Right lobe of liver (tissue), 4 donors: ENCODE results near the gene MAML2.

ENCODE experiments used
- POLR2A ChIP-seq: fragments of 450-650 bp; IDR thresholded peaks from one replicate; pipeline ENCODE4 v1.6.1; 2017; ENCODE audit warnings: antibody characterized with exemption, mild to moderate bottlenecking
- TF ChIP-seq, protein P1 (sequence below), 4 donors: fragments of 200-600 bp in 3 of 4; fragments of 450-650 bp in 1 of 4; IDR thresholded peaks; one replicate each; pipeline versions ENCODE4 v1.5.1 to v1.8.0; 2016 to 2022; ENCODE audit warnings: antibody characterized with exemption in 4 of 4, mild to moderate bottlenecking in 2 of 4
- donor health status: DM: no; HTN: no; CAD: no.
- donor health status: DM: no; HTN: no; CAD: no.
- donor health status: DM: no; HTN: yes; CAD: no.

DNA sequence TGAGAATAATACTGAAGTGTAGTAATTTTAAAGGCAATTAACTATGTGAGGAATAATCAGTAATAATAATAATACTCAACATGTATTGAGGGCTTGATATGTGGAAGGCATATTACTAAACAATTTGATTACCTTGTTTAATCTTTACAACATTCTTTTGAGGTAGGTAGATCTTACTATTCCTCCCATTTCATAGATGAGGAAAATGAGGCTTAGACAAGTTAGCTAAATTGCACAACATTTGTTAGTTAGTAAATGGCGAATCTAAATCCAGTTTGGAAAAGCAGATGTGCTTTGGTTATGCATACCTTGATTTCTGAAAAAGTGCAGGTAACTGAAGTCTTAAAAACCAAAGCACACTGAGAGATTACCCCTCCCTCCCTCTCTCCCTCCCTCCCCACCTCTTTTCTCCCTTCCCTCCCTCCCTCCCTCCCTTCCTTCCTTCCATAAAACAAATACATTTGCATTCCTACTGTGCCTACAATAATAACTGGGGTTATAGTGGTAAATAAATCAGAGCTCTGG lies 326.0 kb downstream of the MAML2 start:
- TF ChIP-seq, protein P1, sequence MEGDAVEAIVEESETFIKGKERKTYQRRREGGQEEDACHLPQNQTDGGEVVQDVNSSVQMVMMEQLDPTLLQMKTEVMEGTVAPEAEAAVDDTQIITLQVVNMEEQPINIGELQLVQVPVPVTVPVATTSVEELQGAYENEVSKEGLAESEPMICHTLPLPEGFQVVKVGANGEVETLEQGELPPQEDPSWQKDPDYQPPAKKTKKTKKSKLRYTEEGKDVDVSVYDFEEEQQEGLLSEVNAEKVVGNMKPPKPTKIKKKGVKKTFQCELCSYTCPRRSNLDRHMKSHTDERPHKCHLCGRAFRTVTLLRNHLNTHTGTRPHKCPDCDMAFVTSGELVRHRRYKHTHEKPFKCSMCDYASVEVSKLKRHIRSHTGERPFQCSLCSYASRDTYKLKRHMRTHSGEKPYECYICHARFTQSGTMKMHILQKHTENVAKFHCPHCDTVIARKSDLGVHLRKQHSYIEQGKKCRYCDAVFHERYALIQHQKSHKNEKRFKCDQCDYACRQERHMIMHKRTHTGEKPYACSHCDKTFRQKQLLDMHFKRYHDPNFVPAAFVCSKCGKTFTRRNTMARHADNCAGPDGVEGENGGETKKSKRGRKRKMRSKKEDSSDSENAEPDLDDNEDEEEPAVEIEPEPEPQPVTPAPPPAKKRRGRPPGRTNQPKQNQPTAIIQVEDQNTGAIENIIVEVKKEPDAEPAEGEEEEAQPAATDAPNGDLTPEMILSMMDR (IDR thresholded peaks at IDR 0.05) = no peak
- no peak for TF ChIP-seq POLR2A
